Type B pancreatic cell (in vitro differentiated cells): Measurements from ENCODE around the gene VN1R4. TPM values are rescaled to one million over a fixed set of nuclear protein-coding genes. Genes with fewer than 3 reads are reported as not detected.
"Not testable (repeated sequence)": the region's sequence is repeated elsewhere in the genome, so short reads cannot be mapped to it uniquely, and the experiment has no call there.

ENCODE experiments used
- DNase-seq: peaks from one replicate; pipeline ENCODE4 v3.0.0; 2021; ENCODE audit warnings: mixed read lengths; ENCODE audit not compliant: unreplicated experiment; ENCODE audit errors: extremely low spot score
- H3K27ac Mint-ChIP-seq: 2 replicates; pipeline ENCODE4 v1.8.0; 2021; ENCODE audit warnings: mild to moderate bottlenecking, mixed read lengths
- H3K27me3 Mint-ChIP-seq: 2 replicates; pipeline ENCODE4 v1.8.0; 2021; ENCODE audit warnings: mixed read lengths
- H3K36me3 Mint-ChIP-seq: 2 replicates; pipeline ENCODE4 v1.8.0; 2021; ENCODE audit warnings: mixed read lengths
- H3K4me1 Mint-ChIP-seq: one replicate; pipeline ENCODE4 v1.8.0; 2021; ENCODE audit warnings: mixed read lengths; ENCODE audit not compliant: unreplicated experiment
- H3K4me3 Mint-ChIP-seq: 2 replicates; pipeline ENCODE4 v1.8.0; 2021; ENCODE audit warnings: mild to moderate bottlenecking, mixed read lengths
- H3K9me3 Mint-ChIP-seq: 2 replicates; pipeline ENCODE4 v1.8.0; 2021; ENCODE audit warnings: mixed read lengths
- CTCF ChIP-seq: fragments of 200-600 bp; sonication (generic); conservative IDR thresholded peaks from 2 replicates; pipeline ENCODE4 v1.5.0; 2021; ENCODE audit warnings: antibody characterized with exemption, mild to moderate bottlenecking
- total RNA-seq: library from RNA; stranded (reverse); gene quantifications from 2 replicates; pipeline ENCODE4 v1.2.1, GENCODE V29; 2021; ENCODE audit warnings: low replicate concordance

VN1R4 gene
- total RNA-seq, 1 donor from 2014 or later: not detected

- H3K4me3 Mint-ChIP-seq: peak within 1 kb of the TSS; percentile 95
- peaks cover 9% of the 10 kb centered on the region for H3K4me1 Mint-ChIP-seq
- peaks cover 4% of the 10 kb centered on the region for H3K27me3 Mint-ChIP-seq
- peaks cover 17% of the 10 kb centered on the region for H3K9me3 Mint-ChIP-seq
- TF ChIP-seq CTCF: no peak
- DNase-seq: peak; percentile 94
- peak within 1 kb of the TSS; percentile 94 for H3K27ac Mint-ChIP-seq
- peaks cover 42% of the 10 kb centered on the region for H3K36me3 Mint-ChIP-seq
Observed at GRCh38 chr19:53254411-53255341, 12.8 kb downstream of the VN1R4 start, which contains the start of gene ZNF677. Gene ZNF677 (minus strand): TSS chr19:53254873. CDS start chr19:53251550, 3,323 bp downstream.

DNA sequence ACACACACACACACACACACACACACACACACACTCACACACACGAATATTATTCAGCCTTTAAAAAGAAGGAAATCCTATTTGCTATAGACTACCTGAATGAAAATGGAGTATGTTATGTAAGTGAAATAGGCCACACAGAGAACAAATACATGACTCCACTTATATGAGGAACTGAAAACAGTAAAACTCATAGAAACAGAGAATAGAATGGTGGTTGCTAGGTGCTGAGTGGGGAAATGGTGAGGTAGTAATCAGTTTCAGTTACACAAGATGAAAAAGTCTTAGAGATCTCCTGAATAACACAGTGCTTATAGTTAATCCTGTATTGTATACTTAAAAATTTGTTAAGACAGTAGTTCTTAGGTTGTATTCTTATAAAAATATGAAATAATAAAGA is 21.0 kb downstream of the VN1R4 start:
- Mint-ChIP-seq H3K27ac (no peak overlapping the region), H3K9me3 (peaks cover 36% of the 10 kb centered on the region), H3K4me3 (no peak overlapping the region), H3K27me3 (no peaks in the 10 kb centered on the region), H3K36me3 (peaks cover 84% of the 10 kb centered on the region), H3K4me1 (no peaks in the 10 kb centered on the region)
- TF ChIP-seq CTCF: no peak
- no peak for DNase-seq

DNA sequence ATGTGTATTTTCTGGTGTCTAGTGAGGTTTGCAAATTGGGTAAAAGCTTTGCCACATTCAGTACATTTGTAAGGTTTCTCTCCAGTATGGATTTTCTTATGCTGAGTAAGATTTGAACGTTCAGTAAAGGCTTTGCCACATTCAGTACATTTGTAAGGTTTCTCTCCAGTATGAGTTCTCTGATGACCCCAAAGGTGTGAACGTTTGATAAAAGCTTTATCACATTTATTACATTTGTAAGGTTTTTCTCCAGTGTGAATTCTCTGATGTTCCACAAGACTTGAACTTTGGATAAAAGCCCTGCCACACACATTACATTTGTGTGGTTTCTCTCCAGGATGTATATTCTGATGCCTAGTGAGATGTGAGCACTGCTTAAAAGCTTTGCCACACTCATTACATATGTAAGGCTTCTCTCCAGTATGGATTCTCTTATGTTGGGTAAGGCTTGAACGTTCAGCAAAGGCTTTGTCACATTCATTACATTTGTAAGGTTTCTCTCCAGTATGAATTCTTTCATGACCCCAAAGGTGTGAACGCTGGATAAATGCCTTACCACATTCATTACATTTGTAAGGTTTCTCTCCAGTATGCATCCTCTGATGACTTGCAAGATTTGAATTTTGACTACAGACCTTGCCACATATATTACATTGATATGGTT is 30.3 kb downstream of the VN1R4 start:
- H3K27ac Mint-ChIP-seq: no peak overlapping the region
- H3K9me3 Mint-ChIP-seq: peaks cover 39% of the 10 kb centered on the region
- no peaks in the 10 kb centered on the region for H3K27me3 Mint-ChIP-seq
- no peak for DNase-seq
- no peaks in the 10 kb centered on the region for H3K4me1 Mint-ChIP-seq
- peaks cover 69% of the 10 kb centered on the region for H3K36me3 Mint-ChIP-seq
- no peak overlapping the region for H3K4me3 Mint-ChIP-seq
- no peak for TF ChIP-seq CTCF

GRCh38 chr19:53224606-53225005 is 42.9 kb downstream of the VN1R4 start:
- peaks cover 23% of the 10 kb centered on the region for H3K9me3 Mint-ChIP-seq
- no peak for DNase-seq
- no peak for TF ChIP-seq CTCF
- no peaks in the 10 kb centered on the region for H3K27me3 Mint-ChIP-seq
- H3K27ac Mint-ChIP-seq: no peak overlapping the region
- peaks cover 21% of the 10 kb centered on the region for H3K36me3 Mint-ChIP-seq
- H3K4me1 Mint-ChIP-seq: no peaks in the 10 kb centered on the region
- H3K4me3 Mint-ChIP-seq: no peak overlapping the region

DNA sequence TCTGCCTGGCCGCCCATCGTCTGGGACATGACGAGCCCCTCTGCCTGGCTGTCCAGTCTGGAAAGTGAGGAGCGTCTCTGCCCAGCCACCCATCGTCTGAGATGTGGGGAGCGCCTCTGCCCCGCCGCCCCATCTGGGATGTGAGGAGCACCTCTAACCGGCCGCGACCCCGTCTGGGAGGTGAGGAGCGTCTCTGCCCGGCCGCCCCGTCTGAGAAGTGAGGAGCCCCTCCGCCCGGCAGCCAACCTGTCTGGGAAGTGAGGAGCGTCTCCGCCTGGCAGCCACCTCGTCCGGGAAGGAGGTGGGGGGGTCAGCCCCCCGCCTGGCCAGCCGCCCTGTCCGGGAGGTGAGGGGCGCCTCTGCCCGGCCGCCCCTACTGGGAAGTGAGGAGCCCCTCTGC is 44.8 kb downstream of the VN1R4 start:
- peaks cover 26% of the 10 kb centered on the region for H3K9me3 Mint-ChIP-seq
- H3K27me3 Mint-ChIP-seq, H3K4me1 Mint-ChIP-seq, H3K4me3 Mint-ChIP-seq, H3K27ac Mint-ChIP-seq, DNase-seq: not testable (repeated sequence)
- peaks cover 21% of the 10 kb centered on the region for H3K36me3 Mint-ChIP-seq

Other genes with a start within 250 kb of the VN1R4 start
- gene ERVV-2, start 223.0 kb downstream of the VN1R4 start, total RNA-seq: 0.53 and 2.2 TPM in 2 replicates
- 30.7 and 35.9 TPM in 2 replicates for gene ZNF160, start 164.3 kb downstream of the VN1R4 start, total RNA-seq
- 15.5 and 15.6 TPM in 2 replicates for gene ZNF415, start 134.8 kb downstream of the VN1R4 start, total RNA-seq
- gene ZNF347, start 108.7 kb downstream of the VN1R4 start, total RNA-seq: 14.6 and 15.8 TPM in 2 replicates
- gene ZNF665, start 74.4 kb downstream of the VN1R4 start, total RNA-seq: 5.0 and 7.2 TPM in 2 replicates
- 47.1 and 47.9 TPM in 2 replicates for gene ZNF677, start 12.8 kb downstream of the VN1R4 start, total RNA-seq
- gene VN1R2, start 9.4 kb downstream of the VN1R4 start, total RNA-seq: not detected in 2 replicates
- 9.3 and 12.0 TPM in 2 replicates for gene ZNF845, start 66.0 kb upstream of the VN1R4 start, total RNA-seq
- gene ZNF525, start 98.0 kb upstream of the VN1R4 start, total RNA-seq: 19.7 and 31.3 TPM in 2 replicates
- 14.5 and 20.0 TPM in 2 replicates for gene ZNF765, start 127.4 kb upstream of the VN1R4 start, total RNA-seq
- 15.3 and 18.0 TPM in 2 replicates for gene ZNF761, start 164.3 kb upstream of the VN1R4 start, total RNA-seq
- 7.6 and 10.6 TPM in 2 replicates for gene ZNF813, start 200.0 kb upstream of the VN1R4 start, total RNA-seq